GM18907 (cell line): ENCODE measurements around the gene KRT39.

Experiments used
- ATAC-seq: cut with Tn5 transposase; IDR thresholded peaks from one replicate; pipeline ENCODE4 v1.9.1; 2021; ENCODE audit warnings: mild to moderate bottlenecking, moderate library complexity; ENCODE audit not compliant: unreplicated experiment

KRT39 gene

GRCh38 chr17:40909351-40909750 is 57.4 kb downstream of the KRT39 start:
- no peak for ATAC-seq
